C4-2B (cell line): ENCODE data around the gene FAM83F.

Source experiments
- ZFX ChIP-seq: fragments of 450-650 bp; IDR thresholded peaks from 2 replicates; pipeline ENCODE4 v1.6.1; 2017
- TF ChIP-seq, protein P1 (sequence below): fragments of 450-650 bp; conservative IDR thresholded peaks from 2 replicates; pipeline ENCODE4 v1.5.1; 2017; ENCODE audit warnings: mild to moderate bottlenecking

DNA sequence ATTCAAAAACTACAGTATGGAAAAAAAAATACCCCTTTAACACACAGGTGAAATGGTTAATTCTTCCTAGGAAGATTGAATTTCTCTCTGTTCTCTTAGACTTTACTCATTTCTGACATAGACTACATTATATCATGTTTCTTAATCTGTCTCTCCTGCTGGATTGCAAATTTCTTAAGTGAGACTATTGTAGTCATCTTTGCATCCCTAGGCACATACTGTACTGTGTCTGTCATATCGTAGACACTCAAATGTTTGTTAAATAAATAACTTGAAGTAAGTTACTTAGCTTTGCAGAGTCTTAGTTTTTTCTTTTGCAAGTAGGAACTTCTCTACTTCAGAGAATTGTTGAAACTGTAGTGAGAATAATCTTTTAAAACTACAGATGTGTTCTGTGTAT, 58.7 kb downstream of the FAM83F start:
- TF ChIP-seq, protein P1, sequence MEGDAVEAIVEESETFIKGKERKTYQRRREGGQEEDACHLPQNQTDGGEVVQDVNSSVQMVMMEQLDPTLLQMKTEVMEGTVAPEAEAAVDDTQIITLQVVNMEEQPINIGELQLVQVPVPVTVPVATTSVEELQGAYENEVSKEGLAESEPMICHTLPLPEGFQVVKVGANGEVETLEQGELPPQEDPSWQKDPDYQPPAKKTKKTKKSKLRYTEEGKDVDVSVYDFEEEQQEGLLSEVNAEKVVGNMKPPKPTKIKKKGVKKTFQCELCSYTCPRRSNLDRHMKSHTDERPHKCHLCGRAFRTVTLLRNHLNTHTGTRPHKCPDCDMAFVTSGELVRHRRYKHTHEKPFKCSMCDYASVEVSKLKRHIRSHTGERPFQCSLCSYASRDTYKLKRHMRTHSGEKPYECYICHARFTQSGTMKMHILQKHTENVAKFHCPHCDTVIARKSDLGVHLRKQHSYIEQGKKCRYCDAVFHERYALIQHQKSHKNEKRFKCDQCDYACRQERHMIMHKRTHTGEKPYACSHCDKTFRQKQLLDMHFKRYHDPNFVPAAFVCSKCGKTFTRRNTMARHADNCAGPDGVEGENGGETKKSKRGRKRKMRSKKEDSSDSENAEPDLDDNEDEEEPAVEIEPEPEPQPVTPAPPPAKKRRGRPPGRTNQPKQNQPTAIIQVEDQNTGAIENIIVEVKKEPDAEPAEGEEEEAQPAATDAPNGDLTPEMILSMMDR, result no peak
- no peak for TF ChIP-seq ZFX
